H1 (cell line): ENCODE results near the gene NAPG. TPM values are rescaled to one million over a fixed set of nuclear protein-coding genes. Genes with fewer than 3 reads are reported as not detected.

ENCODE experiments used
- CTCF ChIA-PET: fragments of 300-600 bp; sonication (Branson Sonifier 250); formaldehyde crosslinking; loops from one replicate; lab custom pipeline; 2021; ENCODE audit not compliant: partially characterized antibody; lab: Charles Lee
- POLR2A ChIA-PET: fragments of 300-600 bp; sonication (Branson Sonifier 250); formaldehyde crosslinking; loops from one replicate; lab custom pipeline; 2021; ENCODE audit warnings: inconsistent platforms; ENCODE audit not compliant: partially characterized antibody; lab: Charles Lee
- DNase-seq, 2 experiments: peaks; one replicate each; pipeline versions ENCODE4 v3.0.0 to v3.0.0-alpha.2; 2010 to 2022; ENCODE audit warnings: low spot score in 2 of 2, low read depth in 1 of 2, mixed read lengths in 1 of 2
- FAIRE-seq: peaks from 2 replicates; lab custom pipeline; 2011; peaks lifted over from hg19 to GRCh38; lab: Jason Lieb, UNC
- H2AFZ ChIP-seq: 2 replicates; pipeline ENCODE4 v1.8.1; 2012; ENCODE audit warnings: low read length, inconsistent platforms
- H2AK5ac ChIP-seq: 2 replicates; pipeline ENCODE4 v1.6.1; 2013; ENCODE audit warnings: low read depth, low read length
- H2BK120ac ChIP-seq: replicated peaks from 2 replicates; pipeline ENCODE3; 2013; ENCODE audit warnings: low read depth, low read length, inconsistent platforms
- H2BK12ac ChIP-seq: 2 replicates; pipeline ENCODE4 v1.6.1; 2013; ENCODE audit warnings: low read depth, low read length
- H2BK15ac ChIP-seq: 2 replicates; pipeline ENCODE4 v1.6.1; 2013; ENCODE audit warnings: low read length
- H2BK20ac ChIP-seq: 2 replicates; pipeline ENCODE4 v1.6.1; 2013; ENCODE audit warnings: low read length
- H2BK5ac ChIP-seq: 2 replicates; pipeline ENCODE4 v1.6.1; 2013; ENCODE audit warnings: low read depth, low read length
- H3K14ac ChIP-seq: 2 replicates; pipeline ENCODE4 v1.6.1; 2013; ENCODE audit warnings: inconsistent platforms; ENCODE audit not compliant: insufficient read length
- H3K18ac ChIP-seq: 2 replicates; pipeline ENCODE4 v1.6.1; 2013; ENCODE audit warnings: low read length; ENCODE audit errors: extremely low read depth
- H3K23ac ChIP-seq: 2 replicates; pipeline ENCODE4 v1.6.1; 2013; ENCODE audit warnings: inconsistent platforms; ENCODE audit not compliant: insufficient read length
- H3K23me2 ChIP-seq: 2 replicates; pipeline ENCODE4 v1.6.1; 2013; ENCODE audit warnings: low read depth, low read length
- H3K27ac ChIP-seq: 2 replicates; pipeline ENCODE4 v1.6.1; 2011; ENCODE audit warnings: low read depth, low read length, inconsistent platforms
- H3K27me3 ChIP-seq, 4 experiments: replicated peaks in 1 of 4; 1 replicate in 1 of 4; 2 replicates in 3 of 4; pipeline versions ENCODE4 v1.6.1 to v1.8.1; 2011 to 2013; ENCODE audit warnings: low read length in 3 of 4, mild to moderate bottlenecking in 3 of 4, inconsistent platforms in 2 of 4, mixed read lengths in 2 of 4, moderate library complexity in 1 of 4; ENCODE audit not compliant: control insufficient read depth in 3 of 4, insufficient read depth in 3 of 4; ENCODE audit errors: extremely low read depth in 1 of 4
- H3K36me3 ChIP-seq, 4 experiments: 2 replicates each; pipeline versions ENCODE4 v1.6.1 to v1.8.1; 2011 to 2013; ENCODE audit warnings: mild to moderate bottlenecking in 4 of 4, low read length in 3 of 4, moderate library complexity in 2 of 4, control low read depth in 1 of 4, inconsistent platforms in 1 of 4; ENCODE audit not compliant: insufficient read depth in 4 of 4, control insufficient read depth in 2 of 4
- H3K4ac ChIP-seq: replicated peaks from 2 replicates; pipeline ENCODE3; 2013; ENCODE audit warnings: low read length, low read depth, mixed read lengths, inconsistent platforms; ENCODE audit not compliant: insufficient read length
- H3K4me1 ChIP-seq, 4 experiments: replicated peaks in 1 of 4; 1 replicate in 1 of 4; 2 replicates in 3 of 4; pipeline versions ENCODE4 v1.6.1 to v1.8.1; 2011 to 2013; ENCODE audit warnings: low read length in 3 of 4, inconsistent platforms in 2 of 4, mixed read lengths in 1 of 4; ENCODE audit not compliant: insufficient read depth in 4 of 4, control insufficient read depth in 3 of 4
- H3K4me2 ChIP-seq, 2 experiments: 2 replicates each; pipeline versions ENCODE4 v1.6.1 to v1.8.1; 2011 to 2013; ENCODE audit warnings: low read depth in 2 of 2, low read length in 2 of 2, control low read depth in 1 of 2, inconsistent platforms in 1 of 2, mild to moderate bottlenecking in 1 of 2; ENCODE audit not compliant: insufficient read depth in 1 of 2
- H3K4me3 ChIP-seq, 4 experiments: fragments of 200-600, 300-600 bp in 1 of 4; sonication (generic), shearing (Covaris generic), sonication (Bioruptor Twin) in 1 of 4; 2 replicates each; pipeline versions ENCODE4 v1.5.1 to v1.8.1; 2011 to 2016; ENCODE audit warnings: low read length in 4 of 4, low read depth in 3 of 4, control low read depth in 2 of 4, inconsistent platforms in 2 of 4, mild to moderate bottlenecking in 2 of 4, mixed read lengths in 1 of 4, moderate library complexity in 1 of 4; ENCODE audit not compliant: insufficient read depth in 2 of 4; ENCODE audit errors: extremely low read depth in 1 of 4
- H3K56ac ChIP-seq: replicated peaks from 2 replicates; pipeline ENCODE3; 2013; ENCODE audit warnings: low read depth, mild to moderate bottlenecking, mixed read lengths, low read length, inconsistent platforms; ENCODE audit not compliant: insufficient read length
- H3K79me1 ChIP-seq: 2 replicates; pipeline ENCODE4 v1.6.1; 2013; ENCODE audit warnings: low read depth, low read length, control low read depth
- H3K79me2 ChIP-seq, 2 experiments: 2 replicates each; pipeline versions ENCODE4 v1.6.1 to v1.8.1; 2012 to 2013; ENCODE audit warnings: low read length in 2 of 2, mild to moderate bottlenecking in 2 of 2, inconsistent platforms in 1 of 2; ENCODE audit not compliant: insufficient read depth in 2 of 2, control insufficient read depth in 1 of 2
- H3K9ac ChIP-seq, 4 experiments: replicated peaks in 1 of 4; 1 replicate in 1 of 4; 2 replicates in 3 of 4; pipeline versions ENCODE4 v1.6.1 to v1.8.1; 2011 to 2013; ENCODE audit warnings: low read depth in 3 of 4, low read length in 3 of 4, control low read depth in 2 of 4, mild to moderate bottlenecking in 2 of 4, moderate library complexity in 2 of 4, inconsistent platforms in 1 of 4; ENCODE audit errors: extremely low read depth in 1 of 4
- H3K9me3 ChIP-seq, 2 experiments: 2 replicates each; pipeline versions ENCODE4 v1.6.1 to v1.8.1; 2012 to 2013; ENCODE audit warnings: mild to moderate bottlenecking in 2 of 2, moderate library complexity in 2 of 2, control low read depth in 1 of 2, inconsistent platforms in 1 of 2, low read depth in 1 of 2, low read length in 1 of 2, mixed read lengths in 1 of 2; ENCODE audit not compliant: insufficient read depth in 2 of 2
- H4K20me1 ChIP-seq, 2 experiments: replicated peaks in 1 of 2; 2 replicates each; pipeline versions ENCODE3 to v1.8.1; 2011 to 2013; ENCODE audit warnings: inconsistent platforms in 2 of 2, low read length in 2 of 2, mild to moderate bottlenecking in 1 of 2; ENCODE audit not compliant: insufficient read depth in 2 of 2, control insufficient read depth in 1 of 2
- H4K5ac ChIP-seq: 2 replicates; pipeline ENCODE4 v1.6.1; 2013; ENCODE audit warnings: low read length, low read depth, mixed read lengths, inconsistent platforms; ENCODE audit not compliant: insufficient read length
- H4K8ac ChIP-seq: 2 replicates; pipeline ENCODE4 v1.8.0; 2013; ENCODE audit warnings: mild to moderate bottlenecking, moderate library complexity, low read length, inconsistent platforms; ENCODE audit not compliant: insufficient read depth; ENCODE audit errors: extremely low read depth
- H4K91ac ChIP-seq: replicated peaks from 2 replicates; pipeline ENCODE3; 2013; ENCODE audit warnings: low read length, mixed read lengths, inconsistent platforms; ENCODE audit not compliant: insufficient read length
- BCL11A ChIP-seq, 2 experiments: IDR thresholded peaks; one replicate each; pipeline ENCODE4 v1.6.1; 2011; ENCODE audit warnings: low read depth in 2 of 2, low read length in 2 of 2, mild to moderate bottlenecking in 2 of 2
- CREB1 ChIP-seq: IDR thresholded peaks from 2 replicates; pipeline ENCODE4 v1.6.1; 2012; ENCODE audit warnings: inconsistent platforms
- RFX5 ChIP-seq: IDR thresholded peaks from 2 replicates; pipeline ENCODE4 v1.6.1; 2011; ENCODE audit warnings: low read depth, low read length, improper control_type of control experiment, borderline replicate concordance
- WGBS, 2 experiments: shearing (Covaris generic) in 1 of 2; methylation state at CpG; one replicate each; pipeline versions ENCODE4 v1.1.6 to v1.1.7; 2013 to 2015; ENCODE audit warnings: low lambda C conversion rate in 2 of 2, mixed read lengths in 2 of 2, inconsistent platforms in 1 of 2, low coverage in 1 of 2, missing lambda C conversion rate in 1 of 2; ENCODE audit not compliant: insufficient replicate concordance in 2 of 2, insufficient coverage in 1 of 2, insufficient read length in 1 of 2; ENCODE audit errors: extremely low coverage in 1 of 2, missing lambda C conversion rate in 1 of 2; 5-methylcytosine and 5-hydroxymethylcytosine counted together
- polyA plus RNA-seq, 7 experiments: library from polyadenylated mRNA; depleted of rRNA in 3 of 7; stranded (reverse) in 5 of 7; unstranded in 2 of 7; fragments of >200 nt in 5 of 7; fragments of 200-250 nt in 2 of 7; gene quantifications; 1 replicate in 5 of 7; 2 replicates in 1 of 7; 4 replicates in 1 of 7; pipeline versions ENCODE4 v1.2.1 to v1.2.3, GENCODE V29; 2011 to 2013; ENCODE audit warnings: missing spikeins in 2 of 7, mixed read lengths in 2 of 7
- total RNA-seq: library from RNA; stranded (reverse); fragmentation: NEBNext Ultra II Directional; extraction: Animal tissue kit (Norgen Biotek cat#: 25700); gene quantifications from 2 replicates; pipeline ENCODE4 v1.2.1, GENCODE V29; 2021

The NAPG gene
- total and polyA plus RNA-seq, 2 of the 8 experiments (the other 6 are each of a cell fraction or from before 2014, with no cell fraction given): 8.0 to 23.5 TPM

- peaks cover 16 to 66% of the 10 kb centered on the region in 2 experiments for H3K79me2 ChIP-seq
- CTCF ChIA-PET: interaction anchor here (1.2 kb wide), 1 partner anchor 12 kb away, joined by 6 read pairs; no protein-coding TSS in a partner anchor
- WGBS, 2 experiments: 80% methylated on average over 3 of the region's 3 CpGs; no CpG with 5 or more reads in 1 of the 2 experiments
These were observed 4.2 kb downstream of the NAPG start for GRCh38 chr18:10530002-10530401.

More at GRCh38 chr18:10530002-10530401, 4.2 kb downstream of the NAPG start:
- Histone ChIP-seq H2BK120ac (no peak overlapping the region), H4K8ac (no peak overlapping the region), H2BK5ac (no peak overlapping the region), H3K27me3 (no peaks in the 10 kb centered on the region), H3K56ac (no peak overlapping the region), H3K4ac (no peak overlapping the region), H3K27ac (no peak overlapping the region), H2BK20ac (no peak overlapping the region), H4K20me1 (peaks cover 0 to 6% of the 10 kb centered on the region in 2 experiments), H4K91ac (no peak overlapping the region), H3K9ac (no peak overlapping the region; a peak in 1 of 7 replicates), H2BK15ac (no peak overlapping the region), H3K36me3 (no peaks in the 10 kb centered on the region; a peak in 1 of 8 replicates), H2AFZ (no peak overlapping the region), H3K14ac (no peak overlapping the region), H3K4me3 (no peak overlapping the region), H3K18ac (no peak overlapping the region), H4K5ac (no peak overlapping the region), H2AK5ac (no peak overlapping the region), H3K4me2 (no peak overlapping the region), H3K23ac (no peak overlapping the region), H3K9me3 (no peaks in the 10 kb centered on the region), H3K23me2 (peaks cover 5% of the 10 kb centered on the region; the same call in 1 of the 2 replicates), H2BK12ac (no peak overlapping the region), H3K4me1 (peaks cover 0 to 6% (median 3%) of the 10 kb centered on the region in 4 experiments; a peak in 4 of 7 replicates), H3K79me1 (peaks cover 7% of the 10 kb centered on the region)
- FAIRE-seq: no peak
- POLR2A ChIA-PET: no interaction called here
- TF ChIP-seq BCL11A (IDR thresholded peaks at IDR 0.05; ENCODE audit: low read depth in 2 of 2, low read length in 2 of 2) (no peak), CREB1 (no peak), RFX5 (no peak)
- no peak for DNase-seq
